SK-N-MC (cell line): ENCODE measurements around the gene TIAM1.

Experiments used
- EZH2 ChIP-seq: fragments of 200-600 bp; sonication (generic); IDR thresholded peaks from one replicate; pipeline ENCODE4 v1.6.1; 2017; ENCODE audit warnings: antibody characterized with exemption
- POLR2AphosphoS5 ChIP-seq: IDR thresholded peaks from 2 replicates; pipeline ENCODE4 v1.6.1; 2012; ENCODE audit warnings: mild to moderate bottlenecking, low read depth, low read length, borderline replicate concordance

- TF ChIP-seq EZH2 (no peak), POLR2AphosphoS5 (no peak)
Observed at GRCh38 chr21:31198575-31198974, 145.5 kb downstream of the TIAM1 start.
